HL-60 (cell line): ENCODE data around the gene EPS15.
"Not testable (repeated sequence)": the region's sequence is repeated elsewhere in the genome, so short reads cannot be mapped to it uniquely, and the experiment has no call there.

Experiments
- DNase-seq, 2 experiments: peaks; one replicate each; pipeline ENCODE4 v3.0.0-alpha.2; 2010 to 2020; ENCODE audit warnings: low read depth in 1 of 2, low spot score in 1 of 2
- H3K27ac ChIP-seq: fragments of 250-450 bp; sonication (Bioruptor Pico); replicated peaks from 2 replicates; pipeline ENCODE4 v1.5.1; 2020; ENCODE audit warnings: mild to moderate bottlenecking, moderate library complexity
- H3K27me3 ChIP-seq: fragments of 250-450 bp; sonication (Bioruptor Pico); 2 replicates; pipeline ENCODE4 v1.5.1; 2021; ENCODE audit warnings: mild to moderate bottlenecking, moderate library complexity; ENCODE audit not compliant: insufficient read depth, poor library complexity, severe bottlenecking
- H3K4me3 ChIP-seq: replicated peaks from 2 replicates; pipeline ENCODE4 v1.5.1; 2011; ENCODE audit warnings: mild to moderate bottlenecking, control low read depth, low read length; ENCODE audit not compliant: insufficient read depth
- CTCF ChIP-seq: IDR thresholded peaks from one replicate; pipeline ENCODE4 v1.5.1; 2011; ENCODE audit warnings: low read length, control low read depth, inconsistent platforms; ENCODE audit not compliant: insufficient read depth
- GABPA ChIP-seq: IDR thresholded peaks from 2 replicates; pipeline ENCODE4 v1.6.1; 2012; ENCODE audit warnings: low read depth
- POLR2AphosphoS5 ChIP-seq: IDR thresholded peaks from 2 replicates; pipeline ENCODE4 v1.6.1; 2012; ENCODE audit warnings: low read depth
- REST ChIP-seq: IDR thresholded peaks from 2 replicates; pipeline ENCODE4 v1.6.1; 2012; ENCODE audit warnings: low read depth; ENCODE audit not compliant: insufficient replicate concordance
- SPI1 ChIP-seq: IDR thresholded peaks from 2 replicates; pipeline ENCODE4 v1.6.1; 2012; ENCODE audit warnings: low read depth, mild to moderate bottlenecking, borderline replicate concordance

Gene EPS15

GRCh38 chr1:51532853-51533252, 13.8 kb upstream of the EPS15 start:
- TF ChIP-seq CTCF: no peak
- no peak for TF ChIP-seq REST
- no peak for TF ChIP-seq GABPA
- no peak for TF ChIP-seq POLR2AphosphoS5
- TF ChIP-seq SPI1: no peak
- Histone ChIP-seq H3K27ac (no peak overlapping the region), H3K4me3 (no peak overlapping the region)

GRCh38 chr1:51530447-51530846, 11.4 kb upstream of the EPS15 start:
- not testable (repeated sequence) for H3K27ac ChIP-seq, H3K27me3 ChIP-seq, DNase-seq, H3K4me3 ChIP-seq

More at GRCh38 chr1:51532853-51533252, 13.8 kb upstream of the EPS15 start:
- no peaks in the 10 kb centered on the region for H3K27me3 ChIP-seq
- DNase-seq: no peak

GRCh38 chr1:51527144-51527543, 8.1 kb upstream of the EPS15 start:
- TF ChIP-seq CTCF (no peak), REST (no peak), GABPA (no peak), POLR2AphosphoS5 (no peak), SPI1 (no peak)
- H3K27me3 ChIP-seq: no peaks in the 10 kb centered on the region
- H3K27ac ChIP-seq: no peak overlapping the region
- no peak overlapping the region for H3K4me3 ChIP-seq
- no peak for DNase-seq

- H3K27me3 ChIP-seq: no peaks in the 10 kb centered on the region
- TF ChIP-seq GABPA: no peak
- no peak for TF ChIP-seq CTCF
- no peak for TF ChIP-seq REST
- no peak for TF ChIP-seq SPI1
- TF ChIP-seq POLR2AphosphoS5: no peak
- no peak for DNase-seq
Observed at GRCh38 chr1:51526248-51526647, 7.2 kb upstream of the EPS15 start.

More at GRCh38 chr1:51526248-51526647, 7.2 kb upstream of the EPS15 start:
- H3K27ac ChIP-seq: no peak overlapping the region
- no peak overlapping the region for H3K4me3 ChIP-seq
